K562 (cell line): ENCODE results near the gene BRD7. TPM values are rescaled to one million over a fixed set of nuclear protein-coding genes. Genes with fewer than 3 reads are reported as not detected.

ENCODE experiments used
- ETV1 ChIP-seq: fragments of 450-650 bp; conservative IDR thresholded peaks from 2 replicates; pipeline ENCODE4 v1.6.1; 2016; ENCODE audit warnings: missing genetic modification characterization, control low read depth, low read depth, missing compliant biosample characterization
- FOSL1 ChIP-seq: fragments of 200-800 bp; sonication (Bioruptor generic); conservative IDR thresholded peaks from 2 replicates; pipeline ENCODE4 v1.6.1; 2016; ENCODE audit warnings: missing genetic modification characterization, missing compliant biosample characterization
- HMG20A ChIP-seq: fragments of 450-650 bp; formaldehyde crosslinking; conservative IDR thresholded peaks from 2 replicates; pipeline ENCODE4 v1.4.0; 2020; ENCODE audit warnings: mild to moderate bottlenecking, mixed read lengths
- HNRNPL ChIP-seq: fragments of 200-400 bp; formaldehyde crosslinking; IDR thresholded peaks from 2 replicates; pipeline ENCODE4 v1.6.1; 2017; ENCODE audit warnings: low read depth, mild to moderate bottlenecking, low read length
- SAFB ChIP-seq: fragments of 200-400 bp; formaldehyde crosslinking; IDR thresholded peaks from 2 replicates; pipeline ENCODE4 v1.6.1; 2017; ENCODE audit warnings: low read depth, low read length, borderline replicate concordance
- XRCC4 ChIP-seq: IDR thresholded peaks from one replicate; pipeline ENCODE4 v1.6.1; 2011; ENCODE audit not compliant: insufficient read depth, insufficient read length; ENCODE audit errors: extremely low read depth
- ZNF253 ChIP-seq: fragments of 250-450 bp; sonication (Bioruptor Pico); conservative IDR thresholded peaks from 2 replicates; pipeline ENCODE4 v1.6.1; 2021; ENCODE audit warnings: mild to moderate bottlenecking
- ZNF274 ChIP-seq: IDR thresholded peaks from 2 replicates; pipeline ENCODE4 v1.6.1; 2011; ENCODE audit warnings: low read depth, mild to moderate bottlenecking, low read length, moderate library complexity, borderline replicate concordance
- polyA plus RNA-seq, 8 experiments: library from polyadenylated mRNA; depleted of rRNA in 4 of 8; stranded (reverse) in 5 of 8; unstranded in 3 of 8; fragments of >200 nt; fragmentation: Nextera tagmentation in 2 of 8; fragmentation: Illumina TruSeq in 1 of 8; extraction: Ambion mirVana in 2 of 8; extraction: Trizol in 1 of 8; gene quantifications; 2 replicates each; pipeline versions ENCODE4 v1.2.1 to v1.2.3, GENCODE V29; 2011 to 2014; ENCODE audit warnings: inconsistent platforms in 1 of 8, missing spikeins in 1 of 8
- total RNA-seq, 7 experiments: library from RNA; depleted of rRNA in 6 of 7; stranded (reverse); fragments of >200 nt in 6 of 7; fragmentation: Illumina TruSeq in 2 of 7; extraction: Trizol in 2 of 7; gene quantifications; 2 replicates each; pipeline versions ENCODE4 v1.2.1 to v1.2.3, GENCODE V29; 2011 to 2021; ENCODE audit warnings: low replicate concordance in 1 of 7
- TF ChIP-seq, protein P1 (sequence below): sonication (generic); formaldehyde crosslinking; IDR thresholded peaks from 2 replicates; pipeline ENCODE4 v1.8.0; 2022; ENCODE audit warnings: mild to moderate bottlenecking, missing genetic modification reagents
- TF ChIP-seq, protein P2 (sequence below): conservative IDR thresholded peaks from 2 replicates; pipeline ENCODE4 v1.6.1; 2011; ENCODE audit warnings: low read depth, mild to moderate bottlenecking, low read length; ENCODE audit not compliant: control insufficient read depth
- TF ChIP-seq, protein P3 (sequence below): fragments of 200-400 bp; formaldehyde crosslinking; IDR thresholded peaks from 2 replicates; pipeline ENCODE4 v1.6.1; 2017; ENCODE audit warnings: mild to moderate bottlenecking, low read depth, low read length, moderate library complexity
- TF ChIP-seq, protein P4 (sequence below): fragments of 450-650 bp; formaldehyde crosslinking; IDR thresholded peaks from 2 replicates; pipeline ENCODE4 v1.4.0; 2020; ENCODE audit warnings: mild to moderate bottlenecking, moderate library complexity
- TF ChIP-seq, protein P5 (sequence below), 2 experiments: fragments of 450-650 bp in 1 of 2; IDR thresholded peaks; 2 replicates each; pipeline ENCODE4 v1.6.1; 2011 to 2017; ENCODE audit warnings: low read depth in 2 of 2, antibody characterized with exemption in 1 of 2, borderline replicate concordance in 1 of 2, low read length in 1 of 2, mild to moderate bottlenecking in 1 of 2, mixed read lengths in 1 of 2; ENCODE audit not compliant: control insufficient read depth in 1 of 2

The BRD7 gene
- total and polyA plus RNA-seq, 9 of the 15 experiments (the other 6 are each of a cell fraction or from before 2014, with no cell fraction given) = 20.6 to 101 (median 68.7) TPM

DNA sequence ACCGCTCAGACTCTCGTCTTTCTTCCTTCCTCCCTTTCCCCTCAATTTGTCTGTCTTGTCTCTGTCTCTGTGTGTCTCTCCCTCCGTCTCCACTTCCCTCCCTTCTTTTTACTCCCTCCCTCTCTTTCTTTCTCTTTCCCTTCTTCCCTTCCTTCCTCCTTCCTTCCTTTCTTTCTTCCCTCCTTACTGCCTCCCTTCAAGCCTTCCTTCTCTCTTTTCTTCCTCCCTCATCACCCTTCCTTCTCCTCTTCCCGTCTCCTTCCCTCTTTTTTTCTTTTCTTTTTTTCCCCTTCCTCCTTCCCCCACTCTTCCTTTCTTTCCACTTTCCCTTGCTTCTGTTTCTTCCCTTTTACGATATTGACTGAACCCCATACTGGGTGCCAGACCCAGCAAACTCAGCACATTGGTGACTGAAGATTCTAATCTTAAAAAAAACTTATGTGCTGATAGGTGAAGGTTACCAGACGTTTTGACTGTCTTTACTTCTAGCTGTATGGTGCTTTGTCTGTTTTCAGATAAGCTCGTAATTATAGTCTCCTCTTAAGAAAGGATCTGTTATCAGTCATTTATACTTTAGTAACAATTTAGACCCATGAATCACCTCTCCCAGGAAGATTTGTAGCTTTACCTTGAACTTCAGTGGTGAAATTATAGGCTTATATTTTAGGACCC, 481 bp upstream of the BRD7 start (continued):
- TF ChIP-seq, protein P1, sequence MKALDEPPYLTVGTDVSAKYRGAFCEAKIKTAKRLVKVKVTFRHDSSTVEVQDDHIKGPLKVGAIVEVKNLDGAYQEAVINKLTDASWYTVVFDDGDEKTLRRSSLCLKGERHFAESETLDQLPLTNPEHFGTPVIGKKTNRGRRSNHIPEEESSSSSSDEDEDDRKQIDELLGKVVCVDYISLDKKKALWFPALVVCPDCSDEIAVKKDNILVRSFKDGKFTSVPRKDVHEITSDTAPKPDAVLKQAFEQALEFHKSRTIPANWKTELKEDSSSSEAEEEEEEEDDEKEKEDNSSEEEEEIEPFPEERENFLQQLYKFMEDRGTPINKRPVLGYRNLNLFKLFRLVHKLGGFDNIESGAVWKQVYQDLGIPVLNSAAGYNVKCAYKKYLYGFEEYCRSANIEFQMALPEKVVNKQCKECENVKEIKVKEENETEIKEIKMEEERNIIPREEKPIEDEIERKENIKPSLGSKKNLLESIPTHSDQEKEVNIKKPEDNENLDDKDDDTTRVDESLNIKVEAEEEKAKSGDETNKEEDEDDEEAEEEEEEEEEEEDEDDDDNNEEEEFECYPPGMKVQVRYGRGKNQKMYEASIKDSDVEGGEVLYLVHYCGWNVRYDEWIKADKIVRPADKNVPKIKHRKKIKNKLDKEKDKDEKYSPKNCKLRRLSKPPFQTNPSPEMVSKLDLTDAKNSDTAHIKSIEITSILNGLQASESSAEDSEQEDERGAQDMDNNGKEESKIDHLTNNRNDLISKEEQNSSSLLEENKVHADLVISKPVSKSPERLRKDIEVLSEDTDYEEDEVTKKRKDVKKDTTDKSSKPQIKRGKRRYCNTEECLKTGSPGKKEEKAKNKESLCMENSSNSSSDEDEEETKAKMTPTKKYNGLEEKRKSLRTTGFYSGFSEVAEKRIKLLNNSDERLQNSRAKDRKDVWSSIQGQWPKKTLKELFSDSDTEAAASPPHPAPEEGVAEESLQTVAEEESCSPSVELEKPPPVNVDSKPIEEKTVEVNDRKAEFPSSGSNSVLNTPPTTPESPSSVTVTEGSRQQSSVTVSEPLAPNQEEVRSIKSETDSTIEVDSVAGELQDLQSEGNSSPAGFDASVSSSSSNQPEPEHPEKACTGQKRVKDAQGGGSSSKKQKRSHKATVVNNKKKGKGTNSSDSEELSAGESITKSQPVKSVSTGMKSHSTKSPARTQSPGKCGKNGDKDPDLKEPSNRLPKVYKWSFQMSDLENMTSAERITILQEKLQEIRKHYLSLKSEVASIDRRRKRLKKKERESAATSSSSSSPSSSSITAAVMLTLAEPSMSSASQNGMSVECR = no peak
- TF ChIP-seq ZNF274 (no peak), HNRNPL (no peak), ETV1 (tag) (peak; percentile 40; the same call in 1 of the 2 replicates), ZNF253 (CRISPR knock-in tag) (no peak), HMG20A (no peak), XRCC4 (no peak), SAFB (no peak), FOSL1 (no peak)
- TF ChIP-seq, protein P2, sequence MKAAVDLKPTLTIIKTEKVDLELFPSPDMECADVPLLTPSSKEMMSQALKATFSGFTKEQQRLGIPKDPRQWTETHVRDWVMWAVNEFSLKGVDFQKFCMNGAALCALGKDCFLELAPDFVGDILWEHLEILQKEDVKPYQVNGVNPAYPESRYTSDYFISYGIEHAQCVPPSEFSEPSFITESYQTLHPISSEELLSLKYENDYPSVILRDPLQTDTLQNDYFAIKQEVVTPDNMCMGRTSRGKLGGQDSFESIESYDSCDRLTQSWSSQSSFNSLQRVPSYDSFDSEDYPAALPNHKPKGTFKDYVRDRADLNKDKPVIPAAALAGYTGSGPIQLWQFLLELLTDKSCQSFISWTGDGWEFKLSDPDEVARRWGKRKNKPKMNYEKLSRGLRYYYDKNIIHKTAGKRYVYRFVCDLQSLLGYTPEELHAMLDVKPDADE = no peak
- TF ChIP-seq, protein P3, sequence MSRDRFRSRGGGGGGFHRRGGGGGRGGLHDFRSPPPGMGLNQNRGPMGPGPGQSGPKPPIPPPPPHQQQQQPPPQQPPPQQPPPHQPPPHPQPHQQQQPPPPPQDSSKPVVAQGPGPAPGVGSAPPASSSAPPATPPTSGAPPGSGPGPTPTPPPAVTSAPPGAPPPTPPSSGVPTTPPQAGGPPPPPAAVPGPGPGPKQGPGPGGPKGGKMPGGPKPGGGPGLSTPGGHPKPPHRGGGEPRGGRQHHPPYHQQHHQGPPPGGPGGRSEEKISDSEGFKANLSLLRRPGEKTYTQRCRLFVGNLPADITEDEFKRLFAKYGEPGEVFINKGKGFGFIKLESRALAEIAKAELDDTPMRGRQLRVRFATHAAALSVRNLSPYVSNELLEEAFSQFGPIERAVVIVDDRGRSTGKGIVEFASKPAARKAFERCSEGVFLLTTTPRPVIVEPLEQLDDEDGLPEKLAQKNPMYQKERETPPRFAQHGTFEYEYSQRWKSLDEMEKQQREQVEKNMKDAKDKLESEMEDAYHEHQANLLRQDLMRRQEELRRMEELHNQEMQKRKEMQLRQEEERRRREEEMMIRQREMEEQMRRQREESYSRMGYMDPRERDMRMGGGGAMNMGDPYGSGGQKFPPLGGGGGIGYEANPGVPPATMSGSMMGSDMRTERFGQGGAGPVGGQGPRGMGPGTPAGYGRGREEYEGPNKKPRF = no peak
- TF ChIP-seq, protein P4, sequence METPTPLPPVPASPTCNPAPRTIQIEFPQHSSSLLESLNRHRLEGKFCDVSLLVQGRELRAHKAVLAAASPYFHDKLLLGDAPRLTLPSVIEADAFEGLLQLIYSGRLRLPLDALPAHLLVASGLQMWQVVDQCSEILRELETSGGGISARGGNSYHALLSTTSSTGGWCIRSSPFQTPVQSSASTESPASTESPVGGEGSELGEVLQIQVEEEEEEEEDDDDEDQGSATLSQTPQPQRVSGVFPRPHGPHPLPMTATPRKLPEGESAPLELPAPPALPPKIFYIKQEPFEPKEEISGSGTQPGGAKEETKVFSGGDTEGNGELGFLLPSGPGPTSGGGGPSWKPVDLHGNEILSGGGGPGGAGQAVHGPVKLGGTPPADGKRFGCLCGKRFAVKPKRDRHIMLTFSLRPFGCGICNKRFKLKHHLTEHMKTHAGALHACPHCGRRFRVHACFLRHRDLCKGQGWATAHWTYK = no peak
- TF ChIP-seq, protein P5, sequence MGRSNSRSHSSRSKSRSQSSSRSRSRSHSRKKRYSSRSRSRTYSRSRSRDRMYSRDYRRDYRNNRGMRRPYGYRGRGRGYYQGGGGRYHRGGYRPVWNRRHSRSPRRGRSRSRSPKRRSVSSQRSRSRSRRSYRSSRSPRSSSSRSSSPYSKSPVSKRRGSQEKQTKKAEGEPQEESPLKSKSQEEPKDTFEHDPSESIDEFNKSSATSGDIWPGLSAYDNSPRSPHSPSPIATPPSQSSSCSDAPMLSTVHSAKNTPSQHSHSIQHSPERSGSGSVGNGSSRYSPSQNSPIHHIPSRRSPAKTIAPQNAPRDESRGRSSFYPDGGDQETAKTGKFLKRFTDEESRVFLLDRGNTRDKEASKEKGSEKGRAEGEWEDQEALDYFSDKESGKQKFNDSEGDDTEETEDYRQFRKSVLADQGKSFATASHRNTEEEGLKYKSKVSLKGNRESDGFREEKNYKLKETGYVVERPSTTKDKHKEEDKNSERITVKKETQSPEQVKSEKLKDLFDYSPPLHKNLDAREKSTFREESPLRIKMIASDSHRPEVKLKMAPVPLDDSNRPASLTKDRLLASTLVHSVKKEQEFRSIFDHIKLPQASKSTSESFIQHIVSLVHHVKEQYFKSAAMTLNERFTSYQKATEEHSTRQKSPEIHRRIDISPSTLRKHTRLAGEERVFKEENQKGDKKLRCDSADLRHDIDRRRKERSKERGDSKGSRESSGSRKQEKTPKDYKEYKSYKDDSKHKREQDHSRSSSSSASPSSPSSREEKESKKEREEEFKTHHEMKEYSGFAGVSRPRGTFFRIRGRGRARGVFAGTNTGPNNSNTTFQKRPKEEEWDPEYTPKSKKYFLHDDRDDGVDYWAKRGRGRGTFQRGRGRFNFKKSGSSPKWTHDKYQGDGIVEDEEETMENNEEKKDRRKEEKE (IDR thresholded peaks at IDR 0.05; ENCODE audit: borderline replicate concordance in 1 of 2, control insufficient read depth in 1 of 2, low read depth in 2 of 2, low read length in 1 of 2) = peak in 1 of 2 experiments; percentile 85; a peak in 2 of 4 replicates
